GM12878 (cell line): ENCODE data around the gene SMARCE1. TPM values are rescaled to one million over a fixed set of nuclear protein-coding genes. Genes with fewer than 3 reads are reported as not detected.

Source experiments
- ATAC-seq: fragments of 200-7000 bp; cut with Tn5 transposase; 3 replicates; pipeline ENCODE4 v1.9.1; 2020; ENCODE audit warnings: mild to moderate bottlenecking, moderate library complexity
- BruUV-seq: library from RNA; stranded (reverse); fragments of 400-500 nt; replicated peaks from 2 replicates; lab custom pipeline; 2021; lab: Mats Ljungman, UMichigan
- CTCF ChIA-PET: fragments of 300-600 bp; sonication (Branson Sonifier 250); formaldehyde crosslinking; extraction: SDS; loops from one replicate; lab custom pipeline; 2021; ENCODE audit warnings: inconsistent platforms; lab: Yijun Ruan, JAX
- POLR2A ChIA-PET: fragments of 350-600 bp; formaldehyde crosslinking; extraction: SDS; loops from one replicate; lab custom pipeline; 2021; ENCODE audit warnings: inconsistent platforms; lab: Charles Lee
- RAD21 ChIA-PET: fragments of 300-600 bp; sonication (Branson Sonifier 250); formaldehyde crosslinking; loops from one replicate; lab custom pipeline; 2023; ENCODE audit warnings: antibody characterized with exemption; ENCODE audit not compliant: unreplicated experiment; lab: Charles Lee
- SMC1A ChIA-PET: fragments of 300-600 bp; sonication (Branson Sonifier 250); formaldehyde crosslinking; loops from one replicate; lab custom pipeline; 2023; ENCODE audit not compliant: unreplicated experiment, uncharacterized antibody; lab: Charles Lee
- DNase-seq: peaks from one replicate; pipeline ENCODE4 v3.0.0-alpha.2; 2011; ENCODE audit warnings: low read depth, low spot score
- FAIRE-seq: peaks from 3 replicates; lab custom pipeline; 2011; peaks lifted over from hg19 to GRCh38; lab: Jason Lieb, UNC
- H2AFZ ChIP-seq: 2 replicates; pipeline ENCODE4 v1.6.0; 2011; ENCODE audit warnings: low read depth, low read length, control low read depth; ENCODE audit not compliant: control insufficient read depth
- H3K27ac ChIP-seq: 2 replicates; pipeline ENCODE4 v1.5.1; 2011; ENCODE audit warnings: control low read depth; ENCODE audit not compliant: control insufficient read depth, insufficient read depth
- H3K27me3 ChIP-seq, 2 experiments: replicated peaks in 1 of 2; 2 replicates each; pipeline versions ENCODE4 v1.6.0 to v1.6.1; 2011; ENCODE audit warnings: low read length in 1 of 2; ENCODE audit not compliant: control insufficient read depth in 2 of 2, insufficient read depth in 2 of 2
- H3K36me3 ChIP-seq, 2 experiments: 2 replicates each; pipeline ENCODE4 v1.5.1; 2011; ENCODE audit warnings: low read length in 1 of 2; ENCODE audit not compliant: control insufficient read depth in 2 of 2, insufficient read depth in 2 of 2
- H3K4me1 ChIP-seq: 2 replicates; pipeline ENCODE4 v1.6.1; 2011; ENCODE audit warnings: mild to moderate bottlenecking, low read length, moderate library complexity, mixed read lengths; ENCODE audit not compliant: control insufficient read depth, insufficient read depth
- H3K4me2 ChIP-seq: 2 replicates; pipeline ENCODE4 v1.6.0; 2011; ENCODE audit warnings: control low read depth; ENCODE audit not compliant: control insufficient read depth, insufficient read depth
- H3K4me3 ChIP-seq: fragments of 200-600 bp; sonication (generic); 2 replicates; pipeline ENCODE4 v1.5.1; 2016
- H3K79me2 ChIP-seq: 2 replicates; pipeline ENCODE4 v1.6.0; 2011; ENCODE audit warnings: low read length; ENCODE audit not compliant: control insufficient read depth, insufficient read depth
- H3K9ac ChIP-seq: 2 replicates; pipeline ENCODE4 v1.8.0; 2011; ENCODE audit warnings: low read length, control low read depth, mixed read lengths; ENCODE audit not compliant: control insufficient read depth, insufficient read depth
- H3K9me3 ChIP-seq: replicated peaks from 3 replicates; pipeline ENCODE4 v1.5.1; 2011; ENCODE audit warnings: mild to moderate bottlenecking, low read length; ENCODE audit not compliant: control insufficient read depth, insufficient read depth
- H4K20me1 ChIP-seq: 2 replicates; pipeline ENCODE4 v1.6.0; 2011; ENCODE audit not compliant: control insufficient read depth, insufficient read depth
- EP300 ChIP-seq, 2 experiments: fragments of 150-350 bp in 1 of 2; IDR thresholded peaks; 2 replicates each; pipeline ENCODE4 v1.6.1; 2011 to 2012; ENCODE audit warnings: low read depth in 2 of 2, low read length in 2 of 2, borderline replicate concordance in 1 of 2, improper control_type of control experiment in 1 of 2, inconsistent platforms in 1 of 2; ENCODE audit not compliant: control insufficient read depth in 1 of 2
- HCFC1 ChIP-seq: fragments of 150-350 bp; IDR thresholded peaks from 2 replicates; pipeline ENCODE4 v1.6.1; 2014; ENCODE audit warnings: low read length
- IRF5 ChIP-seq: fragments of 450-650 bp; IDR thresholded peaks from 2 replicates; pipeline ENCODE4 v1.6.1; 2017; ENCODE audit warnings: borderline replicate concordance
- JUNB ChIP-seq: IDR thresholded peaks from 2 replicates; pipeline ENCODE4 v1.6.1; 2016; ENCODE audit warnings: antibody characterized with exemption, mild to moderate bottlenecking
- MLLT1 ChIP-seq: fragments of 450-650 bp; IDR thresholded peaks from 2 replicates; pipeline ENCODE4 v1.6.1; 2016; ENCODE audit warnings: mild to moderate bottlenecking
- MYB ChIP-seq: fragments of 150-350 bp; IDR thresholded peaks from 2 replicates; pipeline ENCODE4 v1.6.1; 2014; ENCODE audit warnings: mild to moderate bottlenecking, low read depth, low read length, borderline replicate concordance
- SMC3 ChIP-seq: IDR thresholded peaks from 2 replicates; pipeline ENCODE4 v1.6.1; 2011; ENCODE audit warnings: low read length, improper control_type of control experiment, borderline replicate concordance
- SUPT20H ChIP-seq: IDR thresholded peaks from 2 replicates; pipeline ENCODE4 v1.6.1; 2011; ENCODE audit warnings: low read depth, mild to moderate bottlenecking, low read length, moderate library complexity, borderline replicate concordance; ENCODE audit not compliant: control insufficient read depth
- TCF3 ChIP-seq: IDR thresholded peaks from 2 replicates; pipeline ENCODE4 v1.6.1; 2012; ENCODE audit warnings: low read depth, mild to moderate bottlenecking, low read length, borderline replicate concordance; ENCODE audit not compliant: insufficient read depth
- ZSCAN29 ChIP-seq: fragments of 450-650 bp; IDR thresholded peaks from 2 replicates; pipeline ENCODE4 v1.6.1; 2017; ENCODE audit warnings: mild to moderate bottlenecking, moderate library complexity
- WGBS: methylation state at CpG from one replicate; pipeline ENCODE4 v1.1.6; 2016; ENCODE audit warnings: low lambda C conversion rate; ENCODE audit not compliant: insufficient replicate concordance, insufficient coverage; ENCODE audit errors: missing lambda C conversion rate; 5-methylcytosine and 5-hydroxymethylcytosine counted together
- in situ Hi-C: fragments of 300-500 bp; cut with MboI; formaldehyde crosslinking; loops from 9 replicates; pipeline ENCODE4 v1.14.3; 2018; ENCODE audit warnings: mixed read lengths
- intact Hi-C: fragments of 100-400 bp; cut with micrococcal nuclease; formaldehyde crosslinking; loops from one replicate; pipeline ENCODE4 v1.14.2; 2022; ENCODE audit not compliant: unreplicated experiment
- polyA plus RNA-seq, 11 experiments: library from polyadenylated mRNA; depleted of rRNA in 4 of 11; unstranded in 6 of 11; stranded (reverse) in 5 of 11; fragments of >200 nt; fragmentation: Nextera tagmentation in 4 of 11; fragmentation: Illumina TruSeq in 1 of 11; extraction: Ambion mirVana in 4 of 11; extraction: Trizol in 1 of 11; gene quantifications; 1 replicate in 1 of 11; 2 replicates in 10 of 11; pipeline versions ENCODE4 v1.2.1 to v1.2.3, GENCODE V29; 2011 to 2016; ENCODE audit warnings: inconsistent platforms in 2 of 11, missing spikeins in 2 of 11, low read depth in 1 of 11
- total RNA-seq, 4 experiments: library from RNA; depleted of rRNA in 3 of 4; stranded (reverse); fragments of >200 nt in 3 of 4; fragmentation: Illumina TruSeq in 1 of 4; extraction: Trizol in 1 of 4; gene quantifications; 2 replicates each; pipeline versions ENCODE4 v1.2.1 to v1.2.3, GENCODE V29; 2013 to 2021
- TF ChIP-seq, protein P1 (sequence below): fragments of 150-350 bp; IDR thresholded peaks from 2 replicates; pipeline ENCODE4 v1.6.1; 2016; ENCODE audit warnings: low read depth, low read length
- TF ChIP-seq, protein P2 (sequence below): fragments of 450-650 bp; IDR thresholded peaks from 2 replicates; pipeline ENCODE4 v1.6.1; 2017; ENCODE audit warnings: mild to moderate bottlenecking, low read depth, inconsistent platforms; ENCODE audit not compliant: poor library complexity, severe bottlenecking

Gene SMARCE1
- total and polyA plus RNA-seq, 10 of the 15 experiments (the other 5 are each of a cell fraction or from before 2014, with no cell fraction given), result 87.9 to 191 (median 132) TPM

- CTCF ChIA-PET, result interaction anchor here (0.6 to 2.8 kb wide), 7 partner anchors 16 to 62 kb away, joined by 3 to 43 read pairs (median 10); partner anchors contain the start of gene CCR7
- in situ Hi-C loops, result no loop called here
- Histone ChIP-seq H3K27me3 (no peaks in the 10 kb centered on the region), H3K27ac (peak overlapping the region; percentile 91), H3K4me1 (peaks cover 73% of the 10 kb centered on the region), H3K9ac (peak overlapping the region; percentile 27), H3K79me2 (no peaks in the 10 kb centered on the region), H3K36me3 (no peaks in the 10 kb centered on the region), H4K20me1 (no peaks in the 10 kb centered on the region), H3K9me3 (peaks cover 10% of the 10 kb centered on the region), H2AFZ (no peak overlapping the region), H3K4me2 (peak overlapping the region; percentile 67), H3K4me3 (peak overlapping the region; percentile 38; the same call in 1 of the 2 replicates)
- under 1% methylated on average over 20 of the region's 20 CpGs for WGBS
- intact Hi-C loops, result loop anchor here (1.0 kb wide), 4 partner anchors 16 to 38 kb away; no protein-coding TSS in a partner anchor
- FAIRE-seq (peak; percentile 27), DNase-seq (peak; percentile 97), ATAC-seq (peak; percentile 59)
- POLR2A ChIA-PET, result interaction anchor here (0.6 to 4.4 kb wide), 3 partner anchors 16 to 38 kb away, joined by 4 to 81 read pairs (median 26); partner anchors contain the start of gene CCR7
- BruUV-seq, result no TSS peak
- SMC1A ChIA-PET, result interaction anchor here (0.7 to 4.3 kb wide), 10 partner anchors 11 to 67 kb away, joined by 3 to 63 read pairs (median 18); partner anchors contain the start of gene CCR7
- RAD21 ChIA-PET, result interaction anchor here (1.0 to 4.0 kb wide), 7 partner anchors 16 to 151 kb away, joined by 3 to 75 read pairs (median 28); partner anchors contain the start of gene CCR7
- peak; percentile 92 for TF ChIP-seq JUNB
- 0 out of 2 replicates have a peak, but pooled peaks have one; percentile 87 for TF ChIP-seq TCF3
- peak; percentile 59 for TF ChIP-seq MLLT1
- TF ChIP-seq SUPT20H, result no peak
- peak; percentile 35; the same call in 1 of the 2 replicates for TF ChIP-seq SMC3
- TF ChIP-seq, protein P1, sequence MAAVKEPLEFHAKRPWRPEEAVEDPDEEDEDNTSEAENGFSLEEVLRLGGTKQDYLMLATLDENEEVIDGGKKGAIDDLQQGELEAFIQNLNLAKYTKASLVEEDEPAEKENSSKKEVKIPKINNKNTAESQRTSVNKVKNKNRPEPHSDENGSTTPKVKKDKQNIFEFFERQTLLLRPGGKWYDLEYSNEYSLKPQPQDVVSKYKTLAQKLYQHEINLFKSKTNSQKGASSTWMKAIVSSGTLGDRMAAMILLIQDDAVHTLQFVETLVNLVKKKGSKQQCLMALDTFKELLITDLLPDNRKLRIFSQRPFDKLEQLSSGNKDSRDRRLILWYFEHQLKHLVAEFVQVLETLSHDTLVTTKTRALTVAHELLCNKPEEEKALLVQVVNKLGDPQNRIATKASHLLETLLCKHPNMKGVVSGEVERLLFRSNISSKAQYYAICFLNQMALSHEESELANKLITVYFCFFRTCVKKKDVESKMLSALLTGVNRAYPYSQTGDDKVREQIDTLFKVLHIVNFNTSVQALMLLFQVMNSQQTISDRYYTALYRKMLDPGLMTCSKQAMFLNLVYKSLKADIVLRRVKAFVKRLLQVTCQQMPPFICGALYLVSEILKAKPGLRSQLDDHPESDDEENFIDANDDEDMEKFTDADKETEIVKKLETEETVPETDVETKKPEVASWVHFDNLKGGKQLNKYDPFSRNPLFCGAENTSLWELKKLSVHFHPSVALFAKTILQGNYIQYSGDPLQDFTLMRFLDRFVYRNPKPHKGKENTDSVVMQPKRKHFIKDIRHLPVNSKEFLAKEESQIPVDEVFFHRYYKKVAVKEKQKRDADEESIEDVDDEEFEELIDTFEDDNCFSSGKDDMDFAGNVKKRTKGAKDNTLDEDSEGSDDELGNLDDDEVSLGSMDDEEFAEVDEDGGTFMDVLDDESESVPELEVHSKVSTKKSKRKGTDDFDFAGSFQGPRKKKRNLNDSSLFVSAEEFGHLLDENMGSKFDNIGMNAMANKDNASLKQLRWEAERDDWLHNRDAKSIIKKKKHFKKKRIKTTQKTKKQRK, result no peak
- no peak for TF ChIP-seq HCFC1
- no peak; the same call in 1 of the 2 replicates for TF ChIP-seq MYB
- TF ChIP-seq, protein P2, sequence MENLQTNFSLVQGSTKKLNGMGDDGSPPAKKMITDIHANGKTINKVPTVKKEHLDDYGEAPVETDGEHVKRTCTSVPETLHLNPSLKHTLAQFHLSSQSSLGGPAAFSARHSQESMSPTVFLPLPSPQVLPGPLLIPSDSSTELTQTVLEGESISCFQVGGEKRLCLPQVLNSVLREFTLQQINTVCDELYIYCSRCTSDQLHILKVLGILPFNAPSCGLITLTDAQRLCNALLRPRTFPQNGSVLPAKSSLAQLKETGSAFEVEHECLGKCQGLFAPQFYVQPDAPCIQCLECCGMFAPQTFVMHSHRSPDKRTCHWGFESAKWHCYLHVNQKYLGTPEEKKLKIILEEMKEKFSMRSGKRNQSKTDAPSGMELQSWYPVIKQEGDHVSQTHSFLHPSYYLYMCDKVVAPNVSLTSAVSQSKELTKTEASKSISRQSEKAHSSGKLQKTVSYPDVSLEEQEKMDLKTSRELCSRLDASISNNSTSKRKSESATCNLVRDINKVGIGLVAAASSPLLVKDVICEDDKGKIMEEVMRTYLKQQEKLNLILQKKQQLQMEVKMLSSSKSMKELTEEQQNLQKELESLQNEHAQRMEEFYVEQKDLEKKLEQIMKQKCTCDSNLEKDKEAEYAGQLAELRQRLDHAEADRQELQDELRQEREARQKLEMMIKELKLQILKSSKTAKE, result peak; percentile 98
- TF ChIP-seq EP300 (IDR thresholded peaks at IDR 0.05; ENCODE audit: borderline replicate concordance in 1 of 2, control insufficient read depth in 1 of 2, low read depth in 2 of 2, low read length in 2 of 2), result peak; percentile 98
- TF ChIP-seq ZSCAN29, result 0 out of 2 replicates have a peak, but pooled peaks have one; percentile 31
- 0 out of 2 replicates have a peak, but pooled peaks have one; percentile 17 for TF ChIP-seq IRF5
Observed at GRCh38 chr17:40598619-40599467, 48.8 kb downstream of the SMARCE1 start.
